Measurements from ENCODE around the gene SLC25A14. TPM values are rescaled to one million over a fixed set of nuclear protein-coding genes. Genes with fewer than 3 reads are reported as not detected.
"Not testable (repeated sequence)": the region's sequence is repeated elsewhere in the genome, so short reads cannot be mapped to it uniquely, and the experiment has no call there.

SLC25A14 gene
- total RNA-seq, 2 donors from 2014 or later: 11.2 to 18.6 TPM

- intact Hi-C loops (cut with DNase I): no loop called here
- no peak overlapping the region for H3K27ac ChIP-seq
- no peaks in the 10 kb centered on the region for H3K36me3 ChIP-seq
- 63% methylated on average over 8 of the region's 19 CpGs for whole genome bisulfite sequencing
- DNase-seq (ENCODE audit: low spot score): no peak
- no peak overlapping the region for H3K4me3 ChIP-seq
- no peaks in the 10 kb centered on the region for H3K9me3 ChIP-seq
- TF ChIP-seq POLR2A (IDR thresholded peaks at IDR 0.05) (no peak), POLR2AphosphoS5 (IDR thresholded peaks at IDR 0.05) (no peak), CTCF (IDR thresholded peaks at IDR 0.05) (no peak)
- H3K27me3 ChIP-seq (replicated peaks; ENCODE audit: insufficient read depth): no peaks in the 10 kb centered on the region
- no peaks in the 10 kb centered on the region for H3K4me1 ChIP-seq (replicated peaks)
These were observed 40.3 kb upstream of the SLC25A14 start for GRCh38 chrX:130299279-130300009.

- H3K36me3 ChIP-seq: no peaks in the 10 kb centered on the region
- no peaks in the 10 kb centered on the region for H3K4me1 ChIP-seq (replicated peaks)
- H3K27ac ChIP-seq: no peak overlapping the region
- H3K9me3 ChIP-seq: no peaks in the 10 kb centered on the region
- WGBS: 38% methylated on average over 2 of the region's 2 CpGs
- intact Hi-C loops (cut with DNase I): no loop called here
- no peak overlapping the region for H3K4me3 ChIP-seq
- no peak for TF ChIP-seq POLR2AphosphoS5 (IDR thresholded peaks at IDR 0.05)
- TF ChIP-seq CTCF (IDR thresholded peaks at IDR 0.05): no peak
- TF ChIP-seq POLR2A (IDR thresholded peaks at IDR 0.05): no peak
- DNase-seq (ENCODE audit: low spot score): no peak
- no peaks in the 10 kb centered on the region for H3K27me3 ChIP-seq (replicated peaks; ENCODE audit: insufficient read depth)
These were observed 39.8 kb upstream of the SLC25A14 start for GRCh38 chrX:130300010-130300282.

- 92% methylated on average over 1 of the region's 1 CpG for WGBS
- DNase-seq (ENCODE audit: low spot score): no peak
- H3K27ac ChIP-seq: no peak overlapping the region
- no peaks in the 10 kb centered on the region for H3K36me3 ChIP-seq
- no peaks in the 10 kb centered on the region for H3K4me1 ChIP-seq (replicated peaks)
- intact Hi-C loops (cut with DNase I): no loop called here
- no peak overlapping the region for H3K4me3 ChIP-seq
- no peaks in the 10 kb centered on the region for H3K27me3 ChIP-seq (replicated peaks; ENCODE audit: insufficient read depth)
- H3K9me3 ChIP-seq: no peaks in the 10 kb centered on the region
- no peak for TF ChIP-seq POLR2A (IDR thresholded peaks at IDR 0.05)
- no peak for TF ChIP-seq POLR2AphosphoS5 (IDR thresholded peaks at IDR 0.05)
- TF ChIP-seq CTCF (IDR thresholded peaks at IDR 0.05): no peak
These were observed 38.3 kb upstream of the SLC25A14 start for GRCh38 chrX:130301405-130301804.

- TF ChIP-seq POLR2A (IDR thresholded peaks at IDR 0.05): no peak
- no peak for TF ChIP-seq CTCF (IDR thresholded peaks at IDR 0.05)
- no peak for TF ChIP-seq POLR2AphosphoS5 (IDR thresholded peaks at IDR 0.05)
- no peaks in the 10 kb centered on the region for H3K9me3 ChIP-seq
These were observed 37.7 kb upstream of the SLC25A14 start for GRCh38 chrX:130301977-130302376.

GRCh38 chrX:130304587-130305368 is 34.9 kb upstream of the SLC25A14 start:
- 92% methylated on average over 4 of the region's 5 CpGs for WGBS
- no peaks in the 10 kb centered on the region for H3K27me3 ChIP-seq (replicated peaks; ENCODE audit: insufficient read depth)
- no peaks in the 10 kb centered on the region for H3K9me3 ChIP-seq
- no peak overlapping the region for H3K4me3 ChIP-seq
- TF ChIP-seq CTCF (IDR thresholded peaks at IDR 0.05): no peak
- TF ChIP-seq POLR2AphosphoS5 (IDR thresholded peaks at IDR 0.05): no peak
- TF ChIP-seq POLR2A (IDR thresholded peaks at IDR 0.05): no peak
- no peaks in the 10 kb centered on the region for H3K36me3 ChIP-seq
- no peak overlapping the region for H3K27ac ChIP-seq
- no peaks in the 10 kb centered on the region for H3K4me1 ChIP-seq (replicated peaks)
- intact Hi-C loops (cut with DNase I): no loop called here
- no peak for DNase-seq (ENCODE audit: low spot score)

More at GRCh38 chrX:130301977-130302376, 37.7 kb upstream of the SLC25A14 start:
- H3K36me3 ChIP-seq: no peaks in the 10 kb centered on the region
- H3K4me3 ChIP-seq: no peak overlapping the region
- 80% methylated on average over 1 of the region's 1 CpG for WGBS
- DNase-seq (ENCODE audit: low spot score): no peak
- H3K27me3 ChIP-seq (replicated peaks; ENCODE audit: insufficient read depth): no peaks in the 10 kb centered on the region
- no peak overlapping the region for H3K27ac ChIP-seq
- H3K4me1 ChIP-seq (replicated peaks): no peaks in the 10 kb centered on the region
- intact Hi-C loops (cut with DNase I): no loop called here

GRCh38 chrX:130319886-130320285 is 19.8 kb upstream of the SLC25A14 start:
- H3K36me3 ChIP-seq; H3K9me3 ChIP-seq; DNase-seq (ENCODE audit: low spot score); H3K27me3 ChIP-seq (replicated peaks; ENCODE audit: insufficient read depth); intact Hi-C loops (cut with DNase I); H3K4me3 ChIP-seq; H3K27ac ChIP-seq; H3K4me1 ChIP-seq (replicated peaks): not testable (repeated sequence)
- 77% methylated on average over 3 of the region's 3 CpGs for WGBS

Measured in prostate gland (tissue), 2 donors.